Keratinocyte (primary cell): Measurements from ENCODE around the gene TMEM271.

Experiments used
- EZH2 ChIP-seq: IDR thresholded peaks from one replicate; pipeline ENCODE4 v1.6.1; 2012; ENCODE audit warnings: inconsistent platforms, mild to moderate bottlenecking, low read length, moderate library complexity
- TF ChIP-seq, protein P1 (sequence below), 3 experiments: IDR thresholded peaks in 1 of 3; conservative IDR thresholded peaks in 1 of 3; optimal IDR thresholded peaks in 1 of 3; 2 replicates in 2 of 3; 3 replicates in 1 of 3; pipeline versions ENCODE3 to v1.5.1; 2011; ENCODE audit warnings: low read length in 3 of 3, mild to moderate bottlenecking in 3 of 3, moderate library complexity in 2 of 3, control low read depth in 1 of 3, inconsistent platforms in 1 of 3; ENCODE audit not compliant: insufficient read depth in 2 of 3; ENCODE audit errors: extremely low read depth in 1 of 3

DNA sequence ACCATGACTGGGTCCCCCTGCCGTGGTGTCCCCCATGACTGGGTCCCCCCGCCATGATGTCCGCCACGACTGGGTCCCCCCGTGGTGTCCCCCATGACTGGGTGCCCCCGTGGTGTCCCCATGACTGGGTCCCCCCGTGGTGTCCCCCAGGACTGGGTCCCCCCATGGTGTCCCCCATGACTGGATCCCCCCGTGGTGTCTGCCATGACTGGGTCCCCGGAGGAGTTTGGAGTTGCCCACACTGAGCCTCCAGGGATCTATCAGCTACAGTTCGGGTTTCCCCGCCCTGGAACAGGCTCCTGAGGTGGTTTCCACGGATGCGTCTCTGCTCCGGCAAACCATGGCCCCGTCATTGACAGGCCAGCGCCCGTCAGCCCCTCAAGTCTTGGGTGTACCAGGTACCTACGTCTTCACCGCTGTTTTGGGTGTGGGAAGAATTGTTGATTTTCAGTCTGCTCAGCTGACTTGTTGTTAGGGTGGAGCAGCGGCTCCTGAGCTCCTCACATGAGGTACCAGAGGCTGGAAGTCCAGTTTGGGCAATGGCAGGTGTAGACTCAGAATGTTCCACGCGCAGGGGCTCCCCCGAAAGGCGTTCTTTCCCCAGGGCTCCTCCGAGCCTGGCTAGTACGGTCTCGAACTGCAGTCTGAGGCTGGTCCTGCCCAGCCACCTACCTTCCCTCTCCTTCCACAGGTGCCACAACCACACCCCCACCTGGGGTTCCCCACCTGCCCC lies 41.0 kb upstream of the TMEM271 start:
- TF ChIP-seq, protein P1, sequence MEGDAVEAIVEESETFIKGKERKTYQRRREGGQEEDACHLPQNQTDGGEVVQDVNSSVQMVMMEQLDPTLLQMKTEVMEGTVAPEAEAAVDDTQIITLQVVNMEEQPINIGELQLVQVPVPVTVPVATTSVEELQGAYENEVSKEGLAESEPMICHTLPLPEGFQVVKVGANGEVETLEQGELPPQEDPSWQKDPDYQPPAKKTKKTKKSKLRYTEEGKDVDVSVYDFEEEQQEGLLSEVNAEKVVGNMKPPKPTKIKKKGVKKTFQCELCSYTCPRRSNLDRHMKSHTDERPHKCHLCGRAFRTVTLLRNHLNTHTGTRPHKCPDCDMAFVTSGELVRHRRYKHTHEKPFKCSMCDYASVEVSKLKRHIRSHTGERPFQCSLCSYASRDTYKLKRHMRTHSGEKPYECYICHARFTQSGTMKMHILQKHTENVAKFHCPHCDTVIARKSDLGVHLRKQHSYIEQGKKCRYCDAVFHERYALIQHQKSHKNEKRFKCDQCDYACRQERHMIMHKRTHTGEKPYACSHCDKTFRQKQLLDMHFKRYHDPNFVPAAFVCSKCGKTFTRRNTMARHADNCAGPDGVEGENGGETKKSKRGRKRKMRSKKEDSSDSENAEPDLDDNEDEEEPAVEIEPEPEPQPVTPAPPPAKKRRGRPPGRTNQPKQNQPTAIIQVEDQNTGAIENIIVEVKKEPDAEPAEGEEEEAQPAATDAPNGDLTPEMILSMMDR (optimal IDR thresholded peaks at IDR 0.05 in 1 of 3, IDR thresholded peaks at IDR 0.05 in 1 of 3, conservative IDR thresholded peaks at IDR 0.05 in 1 of 3; ENCODE audit: extremely low read depth in 1 of 3, insufficient read depth in 2 of 3, low read length in 3 of 3) = no peak
- no peak for TF ChIP-seq EZH2
